ENCODE data around the gene DMRT3. TPM values are rescaled to one million over a fixed set of nuclear protein-coding genes. Genes with fewer than 3 reads are reported as not detected.
A peak's percentile ranks its signal among the peaks of the same experiment; 100 is the strongest.

The DMRT3 gene
- total RNA-seq, 1 experiment from 2014 or later: not detected

DNA sequence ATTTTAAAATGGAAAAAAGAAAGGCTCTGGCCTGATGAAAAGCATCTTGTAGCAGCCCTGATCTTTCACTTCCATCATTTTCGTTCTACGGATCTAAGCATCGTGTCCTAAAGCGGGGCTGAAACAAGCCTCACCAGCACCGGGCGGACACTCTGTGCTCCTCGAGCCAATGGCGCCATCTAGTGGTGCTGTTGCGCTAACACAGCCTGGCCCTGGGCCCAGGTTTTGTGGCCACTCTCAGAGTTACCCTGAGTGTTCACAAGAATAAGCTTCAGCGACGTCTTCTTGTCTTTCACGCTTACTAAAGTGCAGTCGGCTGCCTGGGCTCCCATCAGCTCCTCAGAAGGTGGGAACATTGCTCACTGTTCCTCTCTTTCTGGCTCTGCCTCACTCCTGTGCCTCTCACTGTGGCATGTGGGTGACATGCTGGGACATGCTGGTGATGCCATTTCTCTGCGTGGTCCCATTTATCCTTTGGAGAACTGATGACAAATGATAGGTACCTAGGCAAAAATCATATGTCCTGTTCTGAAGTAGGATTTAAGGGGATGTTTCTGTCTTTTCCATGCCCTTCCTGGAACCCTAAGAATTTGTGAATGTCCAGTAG is 32.7 kb downstream of the DMRT3 start:
- DNase-seq: peak; percentile 56 to 81
- POLR2A ChIA-PET: no interaction called here
- H3K4me3 Mint-ChIP-seq (ENCODE audit: unreplicated experiment): no peak overlapping the region
- CTCF ChIA-PET: interaction anchor here (0.6 to 2.1 kb wide), 12 partner anchors 11 to 177 kb away, joined by 3 to 13 read pairs (median 4); no protein-coding TSS in a partner anchor
- no peak overlapping the region for H3K4me3 ChIP-seq (ENCODE audit: low read depth, low read length)
- H3K27ac Mint-ChIP-seq (ENCODE audit: unreplicated experiment): no peak overlapping the region
- no peaks in the 10 kb centered on the region for H3K4me1 ChIP-seq
- H3K9me3 ChIP-seq: no peaks in the 10 kb centered on the region
- intact Hi-C loops (cut with micrococcal nuclease; ENCODE audit: unreplicated experiment): loop anchor here (1.0 to 10.0 kb wide), 5 partner anchors 97 to 664 kb away; no protein-coding TSS in a partner anchor
- no TSS peak for BruUV-seq (replicated peaks)
- no peaks in the 10 kb centered on the region for H3K36me3 ChIP-seq (ENCODE audit: control insufficient read depth, insufficient read depth, low read length)
- H3K36me3 Mint-ChIP-seq (ENCODE audit: insufficient read depth, unreplicated experiment): no peaks in the 10 kb centered on the region
- H3K4me1 Mint-ChIP-seq (ENCODE audit: low read depth, unreplicated experiment): no peaks in the 10 kb centered on the region
- no peaks in the 10 kb centered on the region for H3K27me3 ChIP-seq (replicated peaks; ENCODE audit: control insufficient read depth, insufficient read depth, low read length)
- TF ChIP-seq, protein P1, sequence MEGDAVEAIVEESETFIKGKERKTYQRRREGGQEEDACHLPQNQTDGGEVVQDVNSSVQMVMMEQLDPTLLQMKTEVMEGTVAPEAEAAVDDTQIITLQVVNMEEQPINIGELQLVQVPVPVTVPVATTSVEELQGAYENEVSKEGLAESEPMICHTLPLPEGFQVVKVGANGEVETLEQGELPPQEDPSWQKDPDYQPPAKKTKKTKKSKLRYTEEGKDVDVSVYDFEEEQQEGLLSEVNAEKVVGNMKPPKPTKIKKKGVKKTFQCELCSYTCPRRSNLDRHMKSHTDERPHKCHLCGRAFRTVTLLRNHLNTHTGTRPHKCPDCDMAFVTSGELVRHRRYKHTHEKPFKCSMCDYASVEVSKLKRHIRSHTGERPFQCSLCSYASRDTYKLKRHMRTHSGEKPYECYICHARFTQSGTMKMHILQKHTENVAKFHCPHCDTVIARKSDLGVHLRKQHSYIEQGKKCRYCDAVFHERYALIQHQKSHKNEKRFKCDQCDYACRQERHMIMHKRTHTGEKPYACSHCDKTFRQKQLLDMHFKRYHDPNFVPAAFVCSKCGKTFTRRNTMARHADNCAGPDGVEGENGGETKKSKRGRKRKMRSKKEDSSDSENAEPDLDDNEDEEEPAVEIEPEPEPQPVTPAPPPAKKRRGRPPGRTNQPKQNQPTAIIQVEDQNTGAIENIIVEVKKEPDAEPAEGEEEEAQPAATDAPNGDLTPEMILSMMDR (IDR thresholded peaks at IDR 0.05; ENCODE audit: insufficient read depth in 1 of 2, low read depth in 1 of 2, low read length in 1 of 2, severe bottlenecking in 1 of 2, unreplicated experiment in 1 of 2): peak; percentile 89 to 92
- no peaks in the 10 kb centered on the region for H3K9me3 Mint-ChIP-seq (ENCODE audit: unreplicated experiment)
- H3K27me3 Mint-ChIP-seq (ENCODE audit: insufficient read depth, unreplicated experiment): peaks cover 3% of the 10 kb centered on the region

DNA sequence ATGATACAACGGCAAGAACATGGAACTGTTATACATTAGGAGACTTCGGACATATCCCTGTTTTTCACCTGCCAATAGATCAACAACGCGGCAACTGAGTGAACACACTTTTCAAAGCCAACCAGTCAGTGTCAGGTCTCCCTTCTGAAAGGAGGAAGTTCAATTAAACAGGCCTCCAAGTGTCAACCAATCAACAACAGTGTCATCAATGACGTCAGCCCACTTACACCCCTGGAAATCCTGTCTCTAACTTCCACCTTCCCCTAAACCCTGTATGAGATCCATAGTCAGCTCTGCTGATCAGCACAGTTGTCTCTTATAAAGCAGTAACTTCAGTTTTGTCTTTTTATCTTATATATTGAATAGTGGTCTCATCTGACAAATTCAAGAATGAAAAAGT is 36.6 kb downstream of the DMRT3 start:
- CTCF ChIA-PET: interaction anchor here (0.5 kb wide), 1 partner anchor 20 kb away, joined by 6 read pairs; no protein-coding TSS in a partner anchor
- H3K36me3 ChIP-seq (ENCODE audit: control insufficient read depth, insufficient read depth, low read length): no peaks in the 10 kb centered on the region
- H3K36me3 Mint-ChIP-seq (ENCODE audit: insufficient read depth, unreplicated experiment): no peaks in the 10 kb centered on the region
- POLR2A ChIA-PET: no interaction called here
- no peak overlapping the region for H3K27ac Mint-ChIP-seq (ENCODE audit: unreplicated experiment)
- intact Hi-C loops (cut with micrococcal nuclease; ENCODE audit: unreplicated experiment): no loop called here
- H3K4me3 Mint-ChIP-seq (ENCODE audit: unreplicated experiment): no peak overlapping the region
- peaks cover 3% of the 10 kb centered on the region for H3K27me3 Mint-ChIP-seq (ENCODE audit: insufficient read depth, unreplicated experiment)
- no peaks in the 10 kb centered on the region for H3K4me1 ChIP-seq
- no peaks in the 10 kb centered on the region for H3K4me1 Mint-ChIP-seq (ENCODE audit: low read depth, unreplicated experiment)
- H3K4me3 ChIP-seq (ENCODE audit: low read depth, low read length): no peak overlapping the region
- no peak for DNase-seq
- H3K9me3 ChIP-seq: no peaks in the 10 kb centered on the region
- TF ChIP-seq, protein P1 (IDR thresholded peaks at IDR 0.05; ENCODE audit: insufficient read depth in 1 of 2, low read depth in 1 of 2, low read length in 1 of 2, severe bottlenecking in 1 of 2, unreplicated experiment in 1 of 2): no peak
- no peaks in the 10 kb centered on the region for H3K9me3 Mint-ChIP-seq (ENCODE audit: unreplicated experiment)
- H3K27me3 ChIP-seq (replicated peaks; ENCODE audit: control insufficient read depth, insufficient read depth, low read length): no peaks in the 10 kb centered on the region
- BruUV-seq (replicated peaks): no TSS peak

DNA sequence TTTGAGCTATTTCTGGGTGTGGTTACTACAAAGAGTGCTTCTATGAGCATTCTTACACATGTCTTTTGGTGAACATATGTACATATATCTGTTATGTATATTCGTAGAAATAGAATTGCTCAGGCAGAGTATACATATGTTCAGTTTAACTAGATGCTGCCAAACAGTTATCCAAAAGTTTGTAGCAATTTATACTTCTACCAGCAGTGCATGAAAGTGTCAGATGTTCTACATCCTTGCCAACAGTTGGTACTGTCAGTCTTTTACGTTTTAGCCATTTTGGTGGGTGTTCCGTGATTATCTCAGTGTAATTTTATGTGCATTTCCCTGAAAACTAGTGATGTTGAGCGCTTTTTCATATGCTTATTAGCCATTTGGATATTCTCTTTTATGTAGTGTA is 37.8 kb downstream of the DMRT3 start:
- H3K9me3 ChIP-seq: no peaks in the 10 kb centered on the region
- TF ChIP-seq, protein P1 (IDR thresholded peaks at IDR 0.05; ENCODE audit: insufficient read depth in 1 of 2, low read depth in 1 of 2, low read length in 1 of 2, severe bottlenecking in 1 of 2, unreplicated experiment in 1 of 2): no peak
- intact Hi-C loops (cut with micrococcal nuclease; ENCODE audit: unreplicated experiment): no loop called here
- Mint-ChIP-seq H3K4me3 (ENCODE audit: unreplicated experiment) (no peak overlapping the region), H3K36me3 (ENCODE audit: insufficient read depth, unreplicated experiment) (no peaks in the 10 kb centered on the region), H3K27me3 (ENCODE audit: insufficient read depth, unreplicated experiment) (peaks cover 8% of the 10 kb centered on the region), H3K4me1 (ENCODE audit: low read depth, unreplicated experiment) (no peaks in the 10 kb centered on the region), H3K9me3 (ENCODE audit: unreplicated experiment) (no peaks in the 10 kb centered on the region), H3K27ac (ENCODE audit: unreplicated experiment) (no peak overlapping the region)
- H3K4me3 ChIP-seq (ENCODE audit: low read depth, low read length): no peak overlapping the region
- no peak for DNase-seq
- H3K27me3 ChIP-seq (replicated peaks; ENCODE audit: control insufficient read depth, insufficient read depth, low read length): no peaks in the 10 kb centered on the region
- BruUV-seq (replicated peaks): no TSS peak
- H3K36me3 ChIP-seq (ENCODE audit: control insufficient read depth, insufficient read depth, low read length): no peaks in the 10 kb centered on the region
- POLR2A ChIA-PET: no interaction called here
- CTCF ChIA-PET: no interaction called here
- H3K4me1 ChIP-seq: no peaks in the 10 kb centered on the region

Data from Caco-2 (cell line).